CD4-positive, alpha-beta T cell treated with Interleukin-10 for 1 hour (primary cell): Measurements from ENCODE around the gene MFSD12.
"Not testable (repeated sequence)": the region's sequence is repeated elsewhere in the genome, so short reads cannot be mapped to it uniquely, and the experiment has no call there.

Experiments used
- DNase-seq: peaks from one replicate; pipeline ENCODE4 v3.0.0-alpha.2; 2020

MFSD12 gene

DNA sequence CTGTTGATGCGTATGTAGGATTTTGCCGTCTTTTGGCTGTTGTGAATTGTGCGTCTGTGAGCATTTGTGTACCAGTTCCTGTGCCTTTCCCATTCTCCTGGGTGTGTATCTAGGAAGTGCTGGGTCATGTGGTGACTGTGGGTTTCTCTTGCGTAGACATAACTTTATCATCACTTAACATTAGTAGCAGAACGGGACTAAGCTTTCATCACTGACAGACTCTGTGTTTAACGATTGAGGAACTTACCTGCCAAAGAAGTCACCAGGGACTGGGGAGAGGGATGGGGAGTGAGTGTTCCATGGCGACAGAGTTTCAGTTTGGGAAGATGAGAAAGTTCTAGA, 36.3 kb downstream of the MFSD12 start:
- DNase-seq: no peak

DNA sequence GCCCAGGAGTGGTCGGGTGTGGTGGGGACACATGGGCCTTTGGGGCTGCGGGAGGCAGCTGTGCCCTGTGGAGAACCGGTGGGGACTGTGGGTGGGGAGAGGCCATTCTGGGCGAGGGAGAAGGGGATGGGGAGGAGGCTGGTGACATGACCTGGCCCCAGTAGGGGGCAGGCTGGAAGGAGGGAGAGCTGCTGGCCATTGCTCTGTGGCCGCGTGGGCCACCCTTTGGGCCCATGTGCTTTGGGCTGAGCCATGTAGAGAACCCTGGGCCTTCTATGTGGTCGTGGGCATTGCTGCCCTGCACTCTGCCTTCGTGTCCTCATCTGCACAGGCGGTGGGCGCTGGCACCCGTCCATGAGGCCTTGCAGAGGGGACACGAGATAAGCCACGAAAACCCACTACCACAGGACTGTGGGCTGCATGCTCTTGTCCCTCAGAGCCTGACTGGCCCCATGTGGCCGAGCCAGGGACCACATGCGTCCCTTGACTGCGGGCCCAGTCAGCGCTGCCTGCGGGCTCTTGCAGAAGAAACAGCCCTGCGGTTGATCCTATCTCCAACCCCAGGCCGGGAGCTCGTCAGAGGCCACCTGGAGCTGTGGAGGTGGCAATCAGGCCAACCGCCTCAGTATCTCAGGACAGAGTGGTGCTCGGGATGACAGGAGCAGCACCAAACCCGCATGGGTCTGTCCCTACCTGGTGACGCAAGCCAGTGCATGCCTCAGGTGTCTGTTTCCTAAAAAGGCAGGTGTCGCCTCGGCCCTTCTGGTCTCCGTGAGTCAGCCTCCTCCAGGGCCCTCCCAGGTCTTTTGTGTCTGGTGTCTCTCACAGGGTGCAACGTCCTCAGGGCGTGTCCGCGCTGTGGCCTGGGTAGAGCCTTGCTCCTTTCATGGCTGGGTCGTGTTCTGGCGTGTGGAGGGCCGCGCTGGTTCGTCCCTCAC, 37.0 kb downstream of the MFSD12 start:
- no peak for DNase-seq

DNA sequence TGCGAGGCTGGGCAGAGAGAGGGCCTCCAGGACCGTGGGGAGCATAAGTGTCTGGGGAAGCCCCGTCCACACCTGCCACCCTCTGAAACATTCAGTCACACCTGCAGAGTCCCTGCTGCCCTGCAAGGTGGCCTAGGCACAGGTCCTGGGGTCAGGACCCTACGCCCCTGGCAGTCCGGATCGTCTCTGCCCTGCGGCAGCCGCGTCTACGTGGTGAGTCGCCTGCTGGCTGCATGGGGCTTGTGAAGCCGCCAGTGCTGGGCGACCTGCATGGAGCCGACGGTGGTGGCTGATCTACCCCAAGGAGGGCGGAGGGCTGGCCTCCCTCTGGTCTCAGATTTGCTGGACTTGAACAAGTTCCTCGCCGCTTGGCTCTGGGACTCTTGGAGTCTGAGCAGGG, 38.3 kb downstream of the MFSD12 start:
- DNase-seq: no peak

DNA sequence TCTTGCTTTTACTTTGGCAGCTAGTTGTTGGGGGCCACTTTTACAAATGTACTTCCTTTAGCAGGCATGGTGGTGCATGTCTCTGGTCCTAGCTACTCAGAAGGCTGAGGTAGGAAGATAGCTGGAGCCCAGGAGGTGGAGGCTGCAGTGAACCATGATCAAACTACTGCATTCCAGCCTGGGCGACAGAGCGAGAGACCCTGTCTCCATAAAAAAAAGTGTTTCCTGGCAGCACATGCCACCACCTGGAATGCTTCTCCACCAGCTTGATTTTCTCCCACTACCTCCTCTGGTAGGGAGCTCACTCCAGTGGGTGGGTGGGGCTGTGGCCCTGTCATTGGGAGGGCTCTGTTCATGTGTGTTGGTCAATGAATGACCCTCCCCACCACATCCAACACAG, 38.7 kb downstream of the MFSD12 start:
- no peak for DNase-seq

DNA sequence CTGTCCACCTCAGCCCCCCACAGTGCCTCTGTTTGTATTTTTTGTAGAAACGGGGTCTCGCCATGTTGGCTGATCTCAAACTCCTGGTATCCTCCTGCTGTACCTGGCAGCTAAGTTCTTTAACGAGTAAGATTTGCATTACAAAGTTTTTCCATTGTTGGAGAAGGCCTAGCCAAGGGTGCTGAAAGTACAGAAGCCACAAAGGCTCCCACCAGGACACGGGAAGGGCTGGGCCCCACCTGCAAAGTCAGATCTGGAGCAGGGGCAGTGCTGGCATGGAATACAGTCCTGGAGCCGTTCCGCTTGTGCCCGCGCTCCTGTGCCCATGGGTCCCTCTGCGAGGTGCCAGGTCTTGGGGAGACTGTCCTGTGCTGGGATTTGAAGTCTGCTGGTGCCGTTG, 39.1 kb downstream of the MFSD12 start:
- no peak for DNase-seq

DNA sequence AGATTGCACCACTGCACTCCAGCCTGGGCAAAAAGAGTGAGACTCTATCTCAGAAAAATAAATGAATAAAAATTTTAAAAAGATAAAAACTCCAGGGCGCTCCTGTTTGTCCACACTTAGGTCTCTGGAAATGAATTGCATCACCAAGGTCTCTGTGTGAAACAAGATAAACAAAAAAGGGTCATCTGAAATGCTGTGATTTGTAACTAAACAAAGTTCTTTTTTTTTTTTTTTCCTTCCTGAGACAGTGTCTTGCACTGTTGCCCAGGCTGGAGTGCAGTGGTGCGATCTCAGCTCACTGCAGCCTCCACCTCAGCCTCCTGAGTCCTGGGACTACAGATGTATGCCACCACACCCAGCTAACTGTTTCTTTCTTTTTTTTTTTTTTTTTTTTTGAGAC, 39.7 kb downstream of the MFSD12 start:
- DNase-seq: no peak

DNA sequence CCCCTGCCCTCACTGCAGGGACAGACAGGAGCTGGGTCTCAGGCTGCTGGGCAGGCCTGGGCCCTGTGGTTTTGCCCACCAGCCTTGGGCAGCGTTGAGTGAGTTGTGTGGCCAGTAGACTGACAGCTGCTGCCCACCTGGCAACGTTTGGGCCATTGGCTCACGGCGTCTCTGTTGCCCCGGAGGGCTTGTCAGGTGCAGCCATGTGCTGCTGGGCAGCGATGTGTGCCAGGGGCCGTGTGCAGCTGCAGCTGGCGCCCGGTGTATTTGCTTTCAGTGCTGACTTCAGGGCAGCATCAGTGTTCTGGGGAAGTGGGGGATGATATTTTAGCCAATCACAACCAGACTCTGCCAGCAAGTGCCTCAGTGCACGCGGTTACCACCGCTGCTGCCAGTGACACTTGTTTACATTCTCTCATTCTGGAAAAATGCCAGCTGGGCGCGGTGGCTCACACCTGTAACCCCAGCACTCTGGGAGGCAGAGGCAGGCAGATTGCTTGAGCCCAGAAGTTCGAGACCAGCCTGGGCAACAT, 40.6 kb downstream of the MFSD12 start:
- DNase-seq: peak; percentile 59

DNA sequence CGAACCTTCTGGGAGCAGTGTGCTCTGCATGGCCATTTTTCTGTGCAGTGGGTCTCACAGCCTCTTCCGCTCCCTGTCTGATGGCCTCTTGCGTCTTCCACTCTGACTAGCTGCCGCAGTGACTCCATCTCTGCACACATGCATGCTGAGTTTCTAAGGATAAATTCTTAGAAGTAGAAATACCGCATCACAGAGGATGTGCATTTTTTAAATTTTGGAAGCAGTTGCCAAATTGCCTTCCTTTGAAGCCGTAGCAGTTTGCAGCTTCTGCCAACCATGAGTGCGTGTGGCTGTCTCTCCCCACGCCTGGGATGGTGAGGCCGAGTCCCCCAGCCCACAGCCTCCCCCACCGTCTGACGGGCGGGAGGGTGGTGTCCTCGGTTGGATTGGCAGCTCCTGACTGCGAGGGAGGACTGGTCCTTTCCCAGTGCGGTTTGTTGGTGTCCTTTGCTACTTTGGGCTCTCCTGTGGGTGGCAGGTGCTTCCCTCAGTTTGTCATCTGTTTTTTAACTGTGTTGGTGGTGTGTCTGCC, 41.4 kb downstream of the MFSD12 start:
- no peak for DNase-seq

DNA sequence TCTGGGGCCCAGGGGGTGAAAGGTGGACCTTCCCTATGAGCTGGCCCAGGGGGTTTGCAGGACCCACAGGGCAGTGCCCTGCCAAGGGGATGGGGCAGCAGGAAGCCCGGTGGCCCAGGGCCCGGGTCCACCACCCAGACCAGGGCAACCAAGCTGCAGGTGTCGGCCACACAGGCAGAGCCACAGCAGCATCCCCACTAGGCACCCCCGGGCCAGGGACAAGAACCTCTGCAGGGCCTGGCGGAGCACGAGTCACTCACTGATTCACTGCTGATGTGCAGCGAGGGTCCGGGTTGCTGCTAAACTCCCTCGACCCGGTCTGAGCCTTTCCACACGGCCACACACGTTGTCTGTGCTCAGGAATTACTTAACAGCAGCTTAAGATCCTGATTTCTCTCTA, 42.5 kb downstream of the MFSD12 start:
- no peak for DNase-seq

DNA sequence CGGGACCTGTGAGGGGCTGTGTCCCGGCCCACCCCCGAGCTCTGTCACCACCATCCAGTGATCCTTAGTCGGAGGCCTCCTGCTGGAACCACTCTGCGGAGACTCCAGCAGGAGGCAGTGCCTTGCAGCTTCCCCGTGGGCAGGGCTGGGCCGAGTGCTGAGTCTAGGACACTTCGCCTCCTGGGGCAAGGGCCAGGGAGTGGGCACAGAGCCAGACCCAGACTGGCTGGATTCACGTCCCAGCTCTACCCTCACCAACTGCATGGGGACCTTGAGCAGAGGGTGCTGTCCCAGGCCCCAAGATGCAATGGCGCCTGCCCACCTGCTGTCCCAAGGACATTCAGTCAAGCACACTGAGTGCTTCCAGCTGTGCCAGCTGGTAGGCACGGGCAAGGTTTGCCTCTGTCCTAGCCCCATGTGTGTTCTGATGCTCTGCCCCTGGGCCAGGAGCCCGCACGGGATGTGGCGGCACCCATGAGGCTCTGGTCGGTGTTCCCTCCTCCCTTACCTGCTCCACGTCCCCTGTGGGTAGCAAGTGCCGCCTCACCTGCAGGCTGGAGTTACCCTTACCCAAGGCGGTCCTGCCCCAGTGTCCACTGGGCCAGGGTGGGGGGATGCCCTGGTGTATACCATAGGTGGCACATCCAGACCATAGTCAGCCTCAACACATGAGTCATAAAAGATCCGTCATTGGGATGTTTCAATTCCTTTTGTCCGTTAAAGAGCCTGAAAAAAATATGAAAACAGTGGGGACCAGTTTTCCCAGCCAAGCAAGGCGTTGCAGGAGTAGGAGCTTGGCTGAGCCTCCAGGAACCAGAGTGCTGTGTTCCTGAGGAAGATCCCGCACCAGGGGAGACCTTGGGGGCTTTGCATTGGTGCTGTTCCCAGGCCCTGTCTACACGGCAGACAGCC, 43.9 kb downstream of the MFSD12 start:
- DNase-seq: no peak

DNA sequence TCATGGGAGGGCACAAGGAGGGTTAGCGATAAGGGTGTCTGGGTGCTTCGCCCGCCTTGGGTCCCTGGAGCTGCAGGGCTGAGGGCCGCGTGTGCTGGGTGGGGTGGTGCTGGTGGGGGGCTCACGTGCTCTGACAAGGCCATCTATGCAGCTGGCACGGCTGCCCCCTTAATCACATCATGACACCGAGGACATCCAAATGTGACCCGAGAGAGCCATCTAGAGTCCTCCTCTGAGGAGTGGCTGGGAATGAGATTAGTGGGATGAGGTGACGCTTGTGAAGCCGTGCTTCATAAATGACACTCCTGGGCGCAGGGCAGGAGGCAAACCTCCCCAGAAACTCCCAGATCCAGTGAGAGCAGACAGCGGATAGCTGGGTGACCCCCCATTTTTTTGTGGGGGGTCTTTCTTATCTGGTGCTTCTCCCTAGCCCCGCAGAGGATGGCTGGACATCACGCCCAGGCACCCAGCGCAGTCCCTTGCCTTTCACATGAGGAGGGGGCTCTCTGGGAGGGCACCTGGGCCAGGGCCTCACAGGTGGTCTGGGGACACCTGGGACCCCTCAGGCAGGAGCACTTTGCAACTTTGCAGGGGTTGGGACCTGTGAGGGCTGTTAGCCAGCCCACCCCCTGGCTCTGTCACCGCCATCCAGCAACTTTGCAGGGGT, 44.7 kb downstream of the MFSD12 start:
- DNase-seq: no peak

DNA sequence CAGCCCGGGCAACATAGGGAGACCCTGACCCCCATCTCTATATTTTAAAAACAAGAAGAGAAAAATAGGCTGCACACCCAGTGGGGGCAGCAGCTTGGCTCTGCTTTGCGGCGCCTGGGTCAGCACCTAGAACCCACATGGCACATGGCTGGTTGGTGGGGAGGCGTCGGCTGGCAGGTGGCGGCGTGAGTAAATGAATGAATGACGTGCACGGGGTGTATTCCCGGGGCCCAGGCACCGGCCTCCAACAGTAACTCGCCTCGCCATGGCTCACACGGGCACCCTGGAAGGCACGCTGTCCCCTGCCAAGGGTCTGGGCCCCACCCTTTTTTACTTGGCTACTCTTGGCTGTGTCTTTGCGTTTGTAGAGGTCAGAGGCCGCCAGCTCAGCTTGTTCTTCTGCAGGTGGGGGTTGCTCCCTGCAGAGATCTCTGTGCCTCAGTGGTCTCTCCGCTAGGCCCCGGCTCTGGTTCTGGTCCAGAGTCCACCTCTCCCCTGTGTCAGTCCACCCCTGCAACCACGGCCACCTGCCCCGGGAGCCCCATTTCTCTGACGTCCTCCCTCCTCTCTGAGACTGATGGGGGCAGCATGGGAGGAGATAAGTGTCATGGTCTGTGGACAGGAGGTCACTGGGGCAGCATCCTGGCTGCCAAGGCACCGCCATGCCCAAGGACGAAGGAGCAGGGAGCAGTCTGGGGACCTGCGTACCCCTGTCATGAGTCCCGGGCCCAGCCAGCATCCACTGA, 45.7 kb downstream of the MFSD12 start:
- no peak for DNase-seq

DNA sequence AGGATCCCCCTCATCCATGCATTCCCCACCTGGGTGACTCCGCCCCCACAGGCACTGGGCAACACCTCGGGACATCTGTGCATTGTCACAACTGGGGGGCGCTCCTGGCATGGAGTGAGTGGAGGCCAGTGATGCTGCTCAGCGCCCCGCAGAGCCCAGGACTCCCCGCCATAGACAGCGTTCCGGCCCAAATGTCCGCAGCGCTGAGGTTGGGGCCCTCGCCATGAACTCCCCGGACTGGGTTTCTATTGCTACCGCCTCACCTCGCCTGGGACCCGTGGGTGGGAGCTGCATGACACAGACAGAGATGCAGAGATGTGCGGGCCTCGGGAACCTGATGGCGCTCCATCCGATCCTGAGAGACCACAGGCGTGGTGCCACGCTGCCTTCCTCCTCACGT, 46.7 kb downstream of the MFSD12 start:
- no peak for DNase-seq

DNA sequence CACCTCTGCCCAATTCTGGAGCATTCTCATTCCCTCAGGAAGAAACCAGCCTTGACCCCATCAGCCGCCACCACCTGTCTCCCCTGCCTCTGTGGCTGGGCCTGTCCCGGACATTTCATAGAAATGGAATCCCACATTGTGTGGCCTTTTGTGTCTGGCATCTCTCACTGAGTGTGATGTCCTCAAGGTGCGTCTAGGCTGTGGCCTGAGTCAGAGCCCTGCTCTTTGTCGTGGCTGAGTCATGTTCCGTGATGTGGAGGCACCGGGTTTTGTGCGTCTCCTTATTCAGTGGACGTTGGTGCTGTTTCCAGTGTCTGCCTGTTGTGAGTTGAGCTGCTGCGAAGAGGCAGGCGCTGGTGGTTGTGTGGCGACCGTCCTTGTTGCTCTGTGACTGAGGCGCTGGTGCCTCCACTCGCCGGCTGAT, 47.8 kb downstream of the MFSD12 start:
- no peak for DNase-seq

DNA sequence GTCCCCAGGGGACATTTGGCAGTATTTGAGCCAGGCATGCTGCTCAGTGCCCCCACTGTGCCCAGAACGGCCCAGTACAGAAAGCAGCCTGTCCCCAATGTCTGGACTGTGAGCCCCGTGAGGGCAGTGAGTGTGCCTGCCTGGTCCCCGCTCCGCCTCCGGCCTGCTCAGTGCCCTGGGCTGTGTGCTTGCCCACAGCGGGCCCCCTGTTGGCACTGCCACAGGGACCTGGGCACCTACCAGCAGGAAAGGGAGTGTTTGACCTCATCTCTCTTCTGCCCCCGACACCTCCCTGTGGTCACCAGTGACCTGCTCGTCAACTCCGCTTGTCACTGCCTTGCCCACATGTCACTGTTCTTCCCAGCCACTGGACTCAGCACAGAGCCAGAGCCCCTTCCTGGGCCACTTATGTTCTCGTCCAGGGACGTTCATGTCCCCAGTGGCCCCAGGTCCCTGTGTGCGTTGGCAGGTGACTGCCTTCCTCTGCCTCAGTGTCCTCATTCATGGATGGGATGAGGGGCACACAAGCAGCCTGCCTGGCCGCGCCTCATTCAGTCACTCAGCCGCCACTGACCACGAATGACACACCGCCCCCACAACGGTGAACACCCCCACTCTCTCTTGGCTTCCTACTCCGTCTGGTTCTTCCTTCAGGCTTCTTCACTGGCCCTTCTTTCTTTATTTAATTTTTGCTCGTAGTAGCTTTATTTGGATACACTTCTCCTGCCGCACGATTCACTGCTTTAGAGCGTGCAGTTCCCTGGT, 48.4 kb downstream of the MFSD12 start:
- DNase-seq: no peak

DNA sequence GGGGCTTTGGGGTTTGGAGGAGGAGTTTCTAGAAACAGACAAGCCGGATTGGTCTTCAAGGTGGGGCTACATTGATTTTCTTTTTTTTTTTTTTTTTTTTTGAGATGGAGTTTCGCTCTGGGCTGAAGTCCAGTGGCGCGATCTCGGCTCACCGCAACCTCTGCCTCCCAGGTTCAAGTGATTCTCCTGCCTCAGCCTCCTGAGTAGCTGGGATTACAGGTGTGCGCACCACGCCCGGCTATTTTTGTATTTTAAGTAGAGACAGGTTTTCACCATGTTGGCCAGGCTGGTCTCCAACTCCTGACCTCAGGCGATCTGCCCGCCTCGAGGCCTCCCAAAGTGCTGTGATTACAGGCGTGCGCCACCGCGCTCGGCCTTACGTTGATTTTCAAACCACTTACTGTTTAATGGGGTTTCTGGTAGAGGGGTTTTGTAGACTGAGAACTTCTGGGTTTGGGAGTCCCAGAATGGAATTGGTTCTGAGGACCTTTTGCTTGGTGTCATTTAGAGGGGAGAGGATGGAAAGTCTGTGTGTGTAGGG, 49.2 kb downstream of the MFSD12 start:
- DNase-seq: not testable (repeated sequence)

DNA sequence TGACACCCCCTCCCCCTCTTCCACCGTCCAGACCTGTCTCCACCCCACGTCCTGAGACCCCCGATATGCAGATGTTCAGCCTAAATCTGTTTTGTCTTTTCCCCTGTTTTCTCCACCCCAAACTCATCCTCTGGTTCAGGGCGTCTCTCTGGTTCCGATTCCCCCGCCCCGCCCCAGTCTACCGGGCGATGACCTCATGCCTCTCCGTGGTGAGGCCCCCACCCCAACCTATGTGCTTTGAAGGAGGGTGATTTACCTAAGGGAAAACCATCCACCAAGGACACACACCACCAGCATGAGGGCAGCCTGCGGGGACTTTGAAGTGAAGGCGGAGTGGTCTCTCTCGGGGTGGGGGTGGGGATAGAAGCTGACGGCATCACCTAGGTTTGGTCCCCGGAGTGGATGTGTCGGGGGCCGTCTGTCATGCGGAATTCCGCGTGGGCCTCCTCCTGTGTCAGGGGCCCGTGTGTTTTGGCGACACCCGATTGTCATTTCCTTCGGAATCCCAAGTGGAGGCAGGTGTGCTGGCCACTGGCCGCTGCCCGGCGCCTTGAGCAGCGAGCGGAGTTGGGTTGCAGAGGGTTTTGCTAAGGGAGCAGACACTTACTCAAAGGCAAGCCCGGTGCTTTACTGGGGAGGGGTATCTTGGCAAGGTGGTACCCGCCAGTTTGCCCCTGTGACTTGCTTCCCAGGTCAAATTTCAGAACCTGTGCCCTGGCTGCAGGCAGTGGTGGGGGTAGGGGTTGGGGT, 49.8 kb downstream of the MFSD12 start:
- peak; percentile 57 for DNase-seq

DNA sequence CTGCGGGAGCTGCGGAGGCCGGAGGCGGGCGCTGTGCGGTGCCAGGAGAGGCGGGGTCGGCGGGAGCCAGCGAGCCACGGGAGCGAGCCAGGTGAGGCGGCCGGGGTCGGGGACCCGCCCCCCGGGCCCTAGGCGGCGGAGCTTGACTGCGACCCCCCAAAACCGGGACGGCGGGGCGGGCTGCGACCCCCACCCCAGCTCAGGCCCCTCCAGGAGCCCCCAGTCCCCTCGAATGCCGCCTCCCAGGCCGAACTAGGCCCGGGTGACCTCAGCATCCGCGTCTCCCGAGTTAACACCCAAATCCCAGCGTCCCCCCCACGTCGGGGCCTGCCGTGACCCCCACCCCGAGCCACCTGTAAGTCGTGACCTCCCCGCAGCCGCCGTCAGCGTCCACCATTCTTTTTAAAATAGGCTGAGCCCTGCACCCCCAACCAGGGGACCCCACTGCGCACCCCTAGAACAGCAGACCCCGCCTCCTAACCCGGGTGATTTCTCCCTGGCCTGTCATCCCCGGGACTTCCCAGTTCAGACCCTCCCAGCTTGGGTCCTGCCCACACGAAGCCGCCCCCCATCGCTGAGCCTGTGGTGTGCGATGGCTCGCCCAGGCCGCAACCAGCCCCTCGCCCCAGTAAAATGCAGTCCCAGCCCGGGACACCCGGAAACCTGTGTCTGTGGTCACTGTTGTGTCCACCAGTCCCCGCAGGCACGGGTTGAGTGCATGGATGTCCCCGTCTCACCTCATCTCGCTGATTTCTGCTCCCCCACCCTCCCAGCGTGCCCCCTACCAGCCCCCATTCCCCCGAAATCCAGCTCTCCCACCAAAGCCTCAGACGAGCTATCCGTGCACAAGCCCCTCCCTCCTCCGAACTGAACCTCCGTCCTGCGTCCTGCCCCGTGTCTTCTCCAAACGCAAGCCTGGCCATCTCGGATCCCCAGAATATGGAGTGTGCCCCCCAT, 50.7 kb downstream of the MFSD12 start:
- peak; percentile 64 for DNase-seq
